Measurements from ENCODE around the gene NPAT. TPM values are rescaled to one million over a fixed set of nuclear protein-coding genes. Genes with fewer than 3 reads are reported as not detected.

NPAT gene
- total and polyA plus RNA-seq, 10 of the 15 experiments (the other 5 are each of a cell fraction or from before 2014, with no cell fraction given) = 7.5 to 32.8 (median 20.1) TPM

DNA sequence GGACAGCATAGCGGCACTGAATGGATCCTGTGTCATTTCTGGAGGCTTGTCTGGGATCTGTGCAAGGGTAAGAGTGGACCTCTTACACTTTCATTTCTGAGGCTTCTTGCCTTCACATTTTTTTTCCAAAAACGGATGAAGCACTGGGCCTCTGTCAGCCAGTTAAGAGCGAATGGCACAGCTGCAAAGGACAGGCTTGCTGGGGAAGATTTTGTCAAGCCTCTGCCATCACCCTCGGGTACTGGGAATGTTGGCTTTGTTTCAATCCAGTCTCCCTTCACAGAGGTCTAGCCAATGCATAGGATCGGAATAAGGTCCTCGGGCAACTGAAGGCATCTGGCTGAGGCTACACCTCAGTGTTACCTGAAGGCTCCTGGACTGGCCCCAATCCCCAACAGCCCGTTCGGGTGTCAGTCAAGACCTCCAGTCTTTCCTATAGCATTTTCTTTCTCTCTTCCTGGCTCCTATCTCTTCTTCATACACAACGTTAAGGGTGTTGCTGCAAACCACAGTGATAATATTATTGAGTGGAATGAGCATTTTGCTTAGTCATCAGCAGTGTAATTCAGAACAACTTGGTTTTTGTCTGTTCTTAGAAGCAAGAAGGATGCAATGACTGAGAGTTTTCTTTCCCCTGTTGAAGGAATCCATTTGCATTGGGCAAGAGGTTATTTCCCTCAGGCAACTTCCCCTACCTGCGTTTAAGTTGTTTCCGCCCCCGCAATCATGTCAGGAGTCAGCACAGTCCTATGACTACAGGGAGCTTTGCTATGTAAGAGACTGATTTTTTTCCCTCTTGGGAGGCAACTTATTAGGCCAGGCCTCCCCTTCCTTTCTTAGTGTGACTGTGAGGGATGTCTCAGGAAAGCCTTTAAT is 22.8 kb downstream of the NPAT start:
- no peak overlapping the region for H3K4me3 ChIP-seq
- POLR2A ChIA-PET = interaction anchor here (0.5 to 1.0 kb wide), 3 partner anchors 10 to 182 kb away, joined by 3 to 9 read pairs (median 3); no protein-coding TSS in a partner anchor
- FAIRE-seq (peak; percentile 75), ATAC-seq (peak; percentile 86), DNase-seq (ENCODE audit: low read depth, low spot score) (peak; percentile 68)
- CTCF ChIA-PET = interaction anchor here (1.6 kb wide), 1 partner anchor 19 kb away, joined by 4 read pairs; no protein-coding TSS in a partner anchor
- in situ Hi-C loops (cut with MboI) (no loop called here), intact Hi-C loops (cut with micrococcal nuclease; ENCODE audit: unreplicated experiment) (no loop called here)
- H3K9me3 ChIP-seq (replicated peaks; ENCODE audit: control insufficient read depth, insufficient read depth, low read length) = peaks cover 18% of the 10 kb centered on the region
- RAD21 ChIA-PET (ENCODE audit: unreplicated experiment) = interaction anchor here (0.6 to 1.2 kb wide), 6 partner anchors 16 to 42 kb away, joined by 3 to 5 read pairs (median 3); no protein-coding TSS in a partner anchor
- peaks cover 7 to 12% of the 10 kb centered on the region in 2 experiments for H3K36me3 ChIP-seq (ENCODE audit: control insufficient read depth in 2 of 2, insufficient read depth in 2 of 2, low read length in 1 of 2)
- H3K27me3 ChIP-seq (replicated peaks in 1 of 2; ENCODE audit: control insufficient read depth in 2 of 2, insufficient read depth in 2 of 2, low read length in 1 of 2) = no peaks in the 10 kb centered on the region
- H3K4me1 ChIP-seq (ENCODE audit: control insufficient read depth, insufficient read depth, low read length) = peaks cover 35% of the 10 kb centered on the region
- peak overlapping the region; percentile 28 for H3K27ac ChIP-seq (ENCODE audit: control insufficient read depth, insufficient read depth)
- no peak overlapping the region; the same call in 1 of the 2 replicates for H2AFZ ChIP-seq (ENCODE audit: control insufficient read depth, low read depth, low read length)
- H3K9ac ChIP-seq (ENCODE audit: control insufficient read depth, insufficient read depth, low read length) = no peak overlapping the region
- BruUV-seq (replicated peaks) = TSS peak; percentile 28
- SMC1A ChIA-PET (ENCODE audit: uncharacterized antibody, unreplicated experiment) = interaction anchor here (0.8 to 3.0 kb wide), 4 partner anchors 19 to 26 kb away, joined by 3 to 14 read pairs (median 5); partner anchors contain the start of genes ATM and NPAT
- peaks cover 48% of the 10 kb centered on the region for H3K79me2 ChIP-seq (ENCODE audit: control insufficient read depth, insufficient read depth, low read length)
- WGBS (ENCODE audit: insufficient coverage, insufficient replicate concordance, low lambda C conversion rate, missing lambda C conversion rate) = 66% methylated on average over 12 of the region's 12 CpGs
- no peaks in the 10 kb centered on the region for H4K20me1 ChIP-seq (ENCODE audit: control insufficient read depth, insufficient read depth)
- H3K4me2 ChIP-seq (ENCODE audit: control insufficient read depth, insufficient read depth) = peak overlapping the region; percentile 30
- TF ChIP-seq EGR1 (IDR thresholded peaks at IDR 0.05; ENCODE audit: borderline replicate concordance in 1 of 2, low read depth in 2 of 2, low read length in 2 of 2) = peak in 1 of 2 experiments; percentile 98; a peak in 2 of 3 replicates
- no peak for TF ChIP-seq ZZZ3 (IDR thresholded peaks at IDR 0.05; ENCODE audit: control insufficient read depth, insufficient read length, low read depth)
- TF ChIP-seq SRF (IDR thresholded peaks at IDR 0.05; ENCODE audit: low read depth in 2 of 2, low read length in 2 of 2) = no peak
- TF ChIP-seq ZNF274 (IDR thresholded peaks at IDR 0.05; ENCODE audit: insufficient read depth, insufficient read length) = no peak
- TF ChIP-seq REST (IDR thresholded peaks at IDR 0.05; ENCODE audit: low read depth, low read length) = no peak
- TF ChIP-seq, protein P1, sequence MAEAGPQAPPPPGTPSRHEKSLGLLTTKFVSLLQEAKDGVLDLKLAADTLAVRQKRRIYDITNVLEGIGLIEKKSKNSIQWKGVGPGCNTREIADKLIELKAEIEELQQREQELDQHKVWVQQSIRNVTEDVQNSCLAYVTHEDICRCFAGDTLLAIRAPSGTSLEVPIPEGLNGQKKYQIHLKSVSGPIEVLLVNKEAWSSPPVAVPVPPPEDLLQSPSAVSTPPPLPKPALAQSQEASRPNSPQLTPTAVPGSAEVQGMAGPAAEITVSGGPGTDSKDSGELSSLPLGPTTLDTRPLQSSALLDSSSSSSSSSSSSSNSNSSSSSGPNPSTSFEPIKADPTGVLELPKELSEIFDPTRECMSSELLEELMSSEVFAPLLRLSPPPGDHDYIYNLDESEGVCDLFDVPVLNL (IDR thresholded peaks at IDR 0.05; ENCODE audit: low read depth, low read length) = no peak
- TF ChIP-seq, protein P2, sequence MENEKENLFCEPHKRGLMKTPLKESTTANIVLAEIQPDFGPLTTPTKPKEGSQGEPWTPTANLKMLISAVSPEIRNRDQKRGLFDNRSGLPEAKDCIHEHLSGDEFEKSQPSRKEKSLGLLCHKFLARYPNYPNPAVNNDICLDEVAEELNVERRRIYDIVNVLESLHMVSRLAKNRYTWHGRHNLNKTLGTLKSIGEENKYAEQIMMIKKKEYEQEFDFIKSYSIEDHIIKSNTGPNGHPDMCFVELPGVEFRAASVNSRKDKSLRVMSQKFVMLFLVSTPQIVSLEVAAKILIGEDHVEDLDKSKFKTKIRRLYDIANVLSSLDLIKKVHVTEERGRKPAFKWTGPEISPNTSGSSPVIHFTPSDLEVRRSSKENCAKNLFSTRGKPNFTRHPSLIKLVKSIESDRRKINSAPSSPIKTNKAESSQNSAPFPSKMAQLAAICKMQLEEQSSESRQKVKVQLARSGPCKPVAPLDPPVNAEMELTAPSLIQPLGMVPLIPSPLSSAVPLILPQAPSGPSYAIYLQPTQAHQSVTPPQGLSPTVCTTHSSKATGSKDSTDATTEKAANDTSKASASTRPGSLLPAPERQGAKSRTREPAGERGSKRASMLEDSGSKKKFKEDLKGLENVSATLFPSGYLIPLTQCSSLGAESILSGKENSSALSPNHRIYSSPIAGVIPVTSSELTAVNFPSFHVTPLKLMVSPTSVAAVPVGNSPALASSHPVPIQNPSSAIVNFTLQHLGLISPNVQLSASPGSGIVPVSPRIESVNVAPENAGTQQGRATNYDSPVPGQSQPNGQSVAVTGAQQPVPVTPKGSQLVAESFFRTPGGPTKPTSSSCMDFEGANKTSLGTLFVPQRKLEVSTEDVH (IDR thresholded peaks at IDR 0.05; ENCODE audit: low read depth, partially characterized antibody) = no peak
- peak; percentile 52; the same call in 1 of the 2 replicates for TF ChIP-seq CREB1 (IDR thresholded peaks at IDR 0.05; ENCODE audit: low read depth)
- 0 out of 2 replicates have a peak, but pooled peaks have one; percentile 33 for TF ChIP-seq DPF2 (IDR thresholded peaks at IDR 0.05)
- no peak for TF ChIP-seq ZNF622 (IDR thresholded peaks at IDR 0.05)
- no peak for TF ChIP-seq PAX8 (IDR thresholded peaks at IDR 0.05)
- TF ChIP-seq TBL1XR1 (IDR thresholded peaks at IDR 0.05; ENCODE audit: low read depth, low read length) = no peak
- TF ChIP-seq ATF3 (IDR thresholded peaks at IDR 0.05; ENCODE audit: borderline replicate concordance, extremely low read depth, low read depth, low read length) = no peak
- no peak for TF ChIP-seq BRCA1 (IDR thresholded peaks at IDR 0.05; ENCODE audit: low read depth, low read length)
